ENCODE results near the gene ASAP2.
A peak's percentile ranks its signal among the peaks of the same experiment; 100 is the strongest.

ASAP2 gene

GRCh38 chr2:9244985-9245544 lies 38.5 kb downstream of the ASAP2 start:
- H3K36me3 ChIP-seq, result no peaks in the 10 kb centered on the region
- no peak overlapping the region for H3K4me3 ChIP-seq (ENCODE audit: low read depth, low read length)
- H3K9me3 ChIP-seq (ENCODE audit: severe bottlenecking), result no peaks in the 10 kb centered on the region
- H3K27me3 ChIP-seq (ENCODE audit: insufficient read depth, low read depth, severe bottlenecking), result no peaks in the 10 kb centered on the region
- no peak for DNase-seq
- H3K27ac ChIP-seq, result no peak overlapping the region
- TF ChIP-seq CTCF (IDR thresholded peaks at IDR 0.05; ENCODE audit: low read depth, low read length), result no peak

DNA sequence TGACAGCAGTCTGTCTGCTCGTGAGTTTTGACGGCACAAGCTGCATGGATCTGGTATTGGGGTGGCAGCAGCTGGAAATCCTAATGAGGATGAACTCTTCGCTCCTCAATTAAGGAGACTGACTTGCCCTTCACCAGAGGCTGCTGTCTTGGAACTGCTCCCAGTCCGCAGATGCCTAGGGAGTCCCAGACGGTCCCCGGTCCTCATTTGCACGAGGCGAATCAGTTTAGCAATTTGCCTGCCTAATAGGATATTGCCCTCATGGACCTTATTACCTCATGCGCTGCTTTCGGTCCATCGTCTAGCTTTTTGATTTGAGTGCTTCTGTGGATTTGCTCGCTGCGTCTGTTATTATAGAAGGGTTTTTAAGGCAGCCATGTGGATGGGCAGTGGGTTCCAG lies 40.6 kb downstream of the ASAP2 start:
- H3K27ac ChIP-seq, result no peak overlapping the region
- H3K4me3 ChIP-seq (ENCODE audit: low read depth, low read length), result no peak overlapping the region
- no peaks in the 10 kb centered on the region for H3K9me3 ChIP-seq (ENCODE audit: severe bottlenecking)
- no peak for TF ChIP-seq CTCF (IDR thresholded peaks at IDR 0.05; ENCODE audit: low read depth, low read length)
- peak; percentile 42 for DNase-seq
- no peaks in the 10 kb centered on the region for H3K36me3 ChIP-seq
- no peaks in the 10 kb centered on the region for H3K27me3 ChIP-seq (ENCODE audit: insufficient read depth, low read depth, severe bottlenecking)

DNA sequence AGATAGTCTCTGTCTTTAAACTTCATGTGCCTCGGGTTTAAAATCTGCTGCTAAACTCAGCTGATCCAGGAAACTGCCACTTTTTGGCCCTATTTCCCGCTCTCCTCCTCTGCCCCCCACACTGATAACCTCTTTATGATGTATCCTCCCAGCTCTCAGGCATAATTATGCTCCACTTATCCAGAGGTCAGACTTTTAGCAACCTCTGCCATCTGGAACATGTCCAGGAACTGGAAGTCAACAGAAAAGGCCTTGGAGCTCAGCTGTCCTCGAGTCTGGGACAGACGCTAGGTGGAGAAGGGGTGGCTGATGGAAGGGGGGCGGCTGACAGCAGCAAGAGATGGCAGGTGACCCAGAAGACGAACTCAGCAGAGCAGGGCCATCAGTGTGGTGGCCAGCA lies 41.2 kb downstream of the ASAP2 start:
- no peak overlapping the region for H3K27ac ChIP-seq
- no peak for DNase-seq

DNA sequence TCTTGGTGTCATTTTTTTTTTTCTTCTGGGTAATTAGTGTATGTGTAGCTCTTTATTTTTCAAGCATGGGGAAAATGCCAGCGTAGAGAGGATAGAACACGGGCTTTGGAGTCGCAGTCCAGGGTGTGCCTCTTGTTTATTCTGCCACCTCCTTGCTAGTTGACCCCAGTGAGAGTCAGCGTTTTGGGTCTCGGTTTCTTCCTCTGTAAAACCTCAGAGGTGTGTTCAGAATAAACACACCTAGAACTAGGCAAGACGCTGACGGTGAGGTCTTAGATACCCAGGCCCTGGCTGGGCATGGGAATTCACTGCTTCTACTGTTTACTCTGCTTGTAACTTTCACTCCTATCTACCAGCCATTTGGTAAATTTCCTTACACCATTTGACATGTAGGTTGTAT lies 41.8 kb downstream of the ASAP2 start:
- Histone ChIP-seq H3K36me3 (no peaks in the 10 kb centered on the region), H3K27ac (no peak overlapping the region), H3K9me3 (ENCODE audit: severe bottlenecking) (no peaks in the 10 kb centered on the region), H3K4me3 (ENCODE audit: low read depth, low read length) (no peak overlapping the region), H3K27me3 (ENCODE audit: insufficient read depth, low read depth, severe bottlenecking) (no peaks in the 10 kb centered on the region)
- TF ChIP-seq CTCF (IDR thresholded peaks at IDR 0.05; ENCODE audit: low read depth, low read length), result no peak
- DNase-seq, result no peak

More for the DNA sequence above, 41.2 kb downstream of the ASAP2 start:
- no peaks in the 10 kb centered on the region for H3K27me3 ChIP-seq (ENCODE audit: insufficient read depth, low read depth, severe bottlenecking)
- H3K36me3 ChIP-seq, result no peaks in the 10 kb centered on the region
- H3K4me3 ChIP-seq (ENCODE audit: low read depth, low read length), result no peak overlapping the region
- no peak for TF ChIP-seq CTCF (IDR thresholded peaks at IDR 0.05; ENCODE audit: low read depth, low read length)
- H3K9me3 ChIP-seq (ENCODE audit: severe bottlenecking), result no peaks in the 10 kb centered on the region

DNA sequence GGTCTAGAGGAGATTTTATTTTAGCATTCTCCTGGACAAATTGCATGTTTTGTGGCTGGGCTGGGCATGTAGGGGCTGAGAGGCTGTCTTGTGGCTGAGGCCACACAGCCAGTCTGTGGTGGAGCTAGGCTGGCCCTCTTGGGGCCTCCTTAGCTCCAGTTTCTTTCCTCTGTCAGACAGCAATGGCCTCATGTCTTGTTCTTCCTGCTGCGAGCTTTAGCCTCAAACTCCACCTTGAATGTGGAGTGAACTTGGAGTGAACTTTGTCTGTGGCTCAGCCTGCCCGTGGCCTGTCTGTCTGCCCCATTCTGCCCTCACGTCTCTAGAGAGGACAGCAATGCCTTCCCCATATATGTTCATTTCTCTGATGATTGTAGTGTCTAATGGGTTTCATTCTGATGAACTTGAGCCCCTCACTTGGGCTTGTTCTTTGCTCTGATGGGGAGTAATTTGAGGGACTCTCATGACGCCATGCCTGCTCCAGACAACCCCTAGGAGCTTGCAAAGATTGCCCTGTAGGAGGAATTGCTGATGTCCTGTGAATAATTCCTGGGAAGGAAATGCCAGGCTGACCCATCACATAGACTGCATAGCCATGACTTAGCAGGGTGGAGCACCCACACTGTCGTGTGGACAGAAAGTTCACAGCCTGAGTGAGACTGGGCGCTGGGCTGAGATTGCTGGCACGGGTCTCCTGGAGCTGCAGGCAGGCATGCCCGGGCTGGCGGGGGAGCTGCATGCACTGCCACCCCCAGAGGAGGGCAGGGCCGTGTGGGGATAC lies 42.6 kb downstream of the ASAP2 start:
- Histone ChIP-seq H3K36me3 (no peaks in the 10 kb centered on the region), H3K9me3 (ENCODE audit: severe bottlenecking) (no peaks in the 10 kb centered on the region), H3K4me3 (ENCODE audit: low read depth, low read length) (no peak overlapping the region), H3K27ac (no peak overlapping the region), H3K27me3 (ENCODE audit: insufficient read depth, low read depth, severe bottlenecking) (no peaks in the 10 kb centered on the region)
- no peak for DNase-seq
- TF ChIP-seq CTCF (IDR thresholded peaks at IDR 0.05; ENCODE audit: low read depth, low read length), result no peak
